Medulla oblongata (tissue), 1 donor: ENCODE measurements around the gene RNF11.

Experiments
- DNase-seq: peaks from one replicate; pipeline ENCODE4 v3.0.0-alpha.2; 2015; ENCODE audit errors: extremely low spot score

Gene RNF11

DNA sequence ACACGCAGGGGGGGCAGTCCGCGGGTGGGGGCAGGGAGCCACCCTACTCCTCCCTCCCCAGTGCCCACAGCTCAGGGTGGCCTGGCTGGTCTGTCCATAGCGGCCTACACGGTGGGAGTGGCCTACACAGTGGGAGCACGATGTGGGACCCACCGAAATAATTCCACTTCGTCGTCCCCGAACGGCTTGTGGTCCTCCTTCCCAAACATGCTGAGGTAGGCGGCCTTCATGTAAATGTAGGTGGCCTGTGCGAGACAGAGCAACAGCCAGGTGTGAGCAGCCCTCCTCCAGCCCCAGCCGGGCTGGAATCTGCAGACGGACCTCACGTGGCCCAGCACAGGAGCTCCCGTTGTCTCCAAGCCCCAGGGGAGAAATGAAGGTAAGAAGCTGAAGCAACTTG, 59.9 kb downstream of the RNF11 start:
- no peak for DNase-seq

DNA sequence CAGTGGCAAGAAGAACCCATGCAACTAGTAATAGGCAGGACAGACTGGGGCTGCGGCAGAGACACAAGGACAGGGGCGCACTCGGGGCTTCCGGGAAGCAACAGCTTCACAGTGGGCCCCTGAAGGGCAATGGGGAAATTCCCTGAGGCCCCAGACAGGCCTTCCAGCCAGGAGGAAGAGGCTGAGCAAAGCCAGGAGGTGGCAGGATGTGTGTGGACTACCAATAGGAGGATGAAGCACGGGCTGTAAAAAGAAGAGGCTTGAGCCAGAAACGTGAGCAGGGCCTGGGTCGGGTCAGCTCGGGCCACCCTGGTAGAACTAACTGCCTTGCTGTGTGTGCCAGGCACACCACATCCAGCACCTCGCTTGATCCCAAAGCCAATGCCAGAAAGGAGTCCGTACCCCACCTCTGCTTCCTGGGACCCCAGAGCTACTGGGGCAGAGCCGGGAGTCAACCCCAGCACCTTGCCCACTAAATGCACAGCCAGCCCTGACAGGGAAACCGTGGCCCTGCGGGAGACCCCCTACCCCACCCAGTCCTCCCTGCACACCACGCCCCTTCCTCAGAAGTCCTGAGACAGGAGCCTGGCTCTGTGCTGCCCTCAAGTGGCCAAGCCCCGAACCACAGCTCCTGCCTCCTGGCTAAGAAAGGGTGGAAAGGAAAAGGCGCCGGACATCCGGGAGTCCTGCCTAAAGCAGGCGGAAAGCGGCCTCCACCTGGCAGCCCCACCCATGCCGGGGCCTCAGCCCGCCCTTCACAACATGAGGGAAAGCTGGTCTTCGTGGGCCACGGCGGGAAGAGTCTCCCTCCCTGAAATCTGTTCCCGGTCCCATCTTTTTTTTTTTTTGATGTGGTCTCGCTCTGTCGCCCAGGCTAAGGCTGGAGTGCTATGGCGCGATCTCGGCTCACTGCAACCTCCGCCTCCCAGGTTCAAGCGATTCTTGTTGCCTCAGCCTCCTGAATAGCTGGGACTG, 60.6 kb downstream of the RNF11 start:
- peak; percentile 87 for DNase-seq

DNA sequence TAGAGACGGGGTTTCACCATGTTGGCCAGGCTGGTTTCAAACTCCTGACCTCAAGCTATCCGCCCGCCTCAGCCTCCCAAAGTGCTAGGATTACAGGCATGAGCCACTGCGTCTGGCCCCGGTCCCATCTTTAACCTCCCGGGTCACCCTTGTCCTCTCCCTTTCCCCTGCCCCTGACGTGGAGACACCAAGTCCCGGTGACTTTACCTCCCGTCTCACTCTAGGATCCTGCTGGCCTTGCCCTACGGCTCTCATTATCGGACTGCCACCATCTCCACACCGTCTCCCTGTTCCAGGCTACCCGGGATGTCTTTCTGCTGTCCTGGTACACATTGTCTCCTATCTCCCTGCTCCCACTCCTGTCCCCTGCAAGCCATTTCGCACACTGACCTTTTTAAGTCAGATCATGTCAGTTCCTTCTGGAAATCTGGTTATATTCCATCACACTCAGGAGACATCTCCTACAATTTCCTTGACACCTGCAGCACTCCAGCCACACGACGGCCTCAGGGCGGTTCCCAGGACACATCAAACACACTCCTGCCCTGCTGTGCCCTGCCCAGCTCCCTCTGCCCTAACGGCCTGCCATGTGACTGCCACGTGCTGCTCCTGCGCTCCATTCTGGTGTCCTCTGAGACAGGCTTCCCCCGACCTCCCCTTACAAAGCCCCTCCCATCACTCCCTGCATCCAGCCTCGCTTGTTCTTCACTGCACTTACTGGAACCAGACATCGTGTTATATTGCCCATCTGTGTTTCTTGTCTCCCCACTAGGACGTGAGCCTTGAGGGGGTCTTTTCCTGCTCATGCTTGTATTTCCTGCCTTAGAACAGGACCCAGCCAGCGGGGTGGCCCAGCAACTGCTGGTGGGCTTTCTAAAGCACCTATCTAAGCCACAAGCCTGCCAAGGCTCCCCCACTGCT, 61.6 kb downstream of the RNF11 start:
- DNase-seq = no peak

DNA sequence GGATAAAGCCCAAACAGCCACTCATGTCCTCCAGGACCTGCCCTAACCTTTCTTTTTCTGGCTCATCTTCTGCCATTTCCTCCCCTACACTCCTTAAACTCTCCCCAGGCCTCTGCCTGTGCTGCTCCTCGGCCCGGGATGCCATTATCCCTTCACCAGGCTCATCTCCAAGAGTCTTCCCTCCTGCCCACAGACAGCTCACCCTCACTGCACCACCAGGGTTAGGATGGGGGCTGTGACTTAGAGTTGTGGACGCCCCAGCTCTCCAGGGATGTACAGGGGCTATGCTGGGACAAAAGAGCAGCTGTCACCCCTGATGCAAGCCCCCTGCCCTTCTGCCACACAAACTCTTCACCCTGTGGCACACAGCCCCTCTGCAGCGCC, 62.2 kb downstream of the RNF11 start:
- DNase-seq = no peak

DNA sequence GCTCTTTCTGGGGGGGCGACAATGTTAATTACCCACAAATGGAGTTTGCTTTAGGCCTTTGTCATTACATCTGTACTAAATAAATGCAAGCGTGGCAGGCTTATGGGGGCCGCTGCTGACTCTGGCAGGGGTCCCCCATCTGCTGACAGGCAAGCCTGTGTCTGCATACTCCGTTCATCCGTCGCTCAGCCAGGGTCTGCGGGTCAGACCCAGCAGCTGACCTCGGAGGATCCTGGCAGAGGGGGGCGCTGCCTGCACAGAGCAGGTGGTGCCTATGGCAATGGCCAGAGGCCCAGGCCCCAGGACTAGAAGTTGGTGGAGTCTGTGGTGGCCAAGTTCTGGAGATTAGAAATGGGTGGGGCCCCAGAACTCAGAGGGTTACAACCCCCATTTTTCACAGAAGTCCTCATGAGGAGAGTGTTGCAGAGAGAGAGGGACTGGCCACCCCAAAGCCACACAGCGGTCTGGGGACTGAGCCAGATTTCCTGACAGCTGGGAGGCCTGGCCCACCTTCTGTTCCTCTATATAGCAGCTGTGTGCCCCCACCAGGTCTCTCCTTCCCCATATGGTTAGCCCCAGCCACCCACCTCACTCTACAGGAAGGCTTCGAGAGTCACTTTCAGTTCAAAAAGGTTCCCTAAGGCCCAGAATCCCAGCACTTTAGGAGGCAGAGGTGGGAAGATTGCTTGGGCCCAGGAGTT, 63.3 kb downstream of the RNF11 start:
- no peak for DNase-seq

DNA sequence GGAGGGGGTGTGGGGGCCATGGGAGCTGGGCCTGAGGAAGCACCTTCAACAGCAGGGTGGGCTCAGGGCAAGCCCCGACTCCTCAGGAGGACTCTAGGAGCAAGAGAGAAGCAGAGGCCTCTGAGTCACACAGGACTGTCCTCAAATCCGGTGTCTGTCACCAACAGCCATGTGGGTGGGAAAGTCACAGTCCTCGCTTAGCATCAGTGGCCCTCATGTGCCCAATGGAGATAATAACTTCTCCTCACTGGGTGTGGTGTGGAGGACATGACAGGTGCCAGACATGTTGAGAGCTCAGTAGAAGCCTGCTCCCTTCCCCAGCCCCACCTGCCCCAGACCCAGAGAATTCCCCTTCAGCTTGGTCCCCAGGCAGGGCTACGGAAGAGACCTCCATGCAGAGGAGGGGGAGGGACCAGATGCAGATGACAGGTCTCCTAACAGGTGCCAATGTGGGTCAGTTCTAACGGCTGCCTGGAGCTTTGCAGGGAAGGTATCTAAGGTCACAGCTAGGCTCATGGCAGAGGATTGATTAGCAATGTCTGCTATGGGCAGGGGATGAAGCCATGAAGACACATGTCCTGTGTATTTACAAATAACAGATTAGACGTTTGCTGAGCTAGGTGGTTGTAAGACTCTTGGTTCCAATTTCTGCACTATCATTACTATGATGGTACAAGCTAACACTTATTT, 64.1 kb downstream of the RNF11 start:
- DNase-seq = no peak

DNA sequence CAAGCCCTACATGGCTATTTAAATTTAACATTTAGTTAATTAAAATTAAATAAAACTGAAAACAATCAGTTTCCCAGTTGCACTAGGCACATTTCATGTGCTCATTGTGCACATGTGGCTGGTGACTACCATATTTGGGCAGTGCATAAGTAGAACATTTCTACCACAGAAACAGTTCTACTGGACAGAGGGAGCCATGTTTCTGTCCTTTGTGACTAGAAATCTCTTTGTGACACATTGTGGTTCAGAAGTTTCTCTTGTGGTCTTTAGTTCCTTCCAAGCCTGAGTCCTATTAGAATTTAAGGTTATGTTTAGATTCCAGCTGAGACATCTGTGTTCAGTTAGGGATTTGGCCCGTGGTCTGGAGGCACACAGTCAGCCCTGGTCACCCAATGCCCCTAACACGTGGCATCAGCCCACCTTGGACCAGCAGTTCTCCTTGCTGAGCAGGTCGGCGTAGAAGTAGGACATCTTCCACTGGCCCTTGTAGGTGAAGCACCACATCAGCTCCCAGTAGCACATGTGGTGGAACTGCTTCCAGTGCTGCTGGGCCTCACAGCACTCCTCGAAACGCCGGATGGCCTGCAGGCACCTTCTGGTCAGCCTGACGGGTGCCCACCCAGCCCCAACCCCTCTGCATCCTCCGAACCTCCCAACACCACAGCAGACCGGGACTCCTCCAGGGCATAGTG, 65.2 kb downstream of the RNF11 start:
- no peak for DNase-seq

DNA sequence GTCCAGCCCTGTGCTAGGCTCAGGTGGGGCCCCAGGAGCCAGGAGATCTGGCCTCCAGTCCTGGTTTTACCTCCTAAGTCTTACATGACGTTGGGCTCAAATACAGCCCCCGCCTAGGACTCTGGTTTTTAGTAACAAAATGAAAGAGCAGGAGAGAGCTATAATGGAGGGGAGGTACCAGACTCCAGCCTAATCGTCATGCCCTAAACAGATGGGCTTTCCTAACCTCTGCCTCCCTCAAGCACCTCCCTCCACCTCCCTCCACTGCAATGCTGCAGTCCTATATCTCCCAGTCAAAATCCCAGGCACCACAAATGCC, 65.7 kb downstream of the RNF11 start:
- DNase-seq = no peak

DNA sequence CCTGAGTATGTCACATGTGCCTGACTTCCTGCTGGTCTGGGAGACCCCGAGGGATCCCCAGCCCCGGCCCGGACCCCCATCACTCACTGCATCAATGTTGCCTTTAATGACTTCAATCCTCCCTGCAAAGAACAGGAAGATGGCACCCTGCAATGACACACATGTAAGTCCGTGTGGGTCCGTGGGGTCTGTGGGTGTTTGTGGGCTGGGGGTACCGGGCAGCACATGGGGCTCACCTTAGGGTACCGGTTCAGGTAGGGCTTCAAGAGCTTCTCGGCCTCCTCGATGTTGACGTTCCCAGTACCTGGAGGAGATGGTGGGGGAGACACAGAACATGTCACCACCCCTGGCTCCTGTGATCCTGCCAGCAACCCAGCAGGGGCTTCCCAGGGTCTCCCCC, 66.2 kb downstream of the RNF11 start:
- no peak for DNase-seq

DNA sequence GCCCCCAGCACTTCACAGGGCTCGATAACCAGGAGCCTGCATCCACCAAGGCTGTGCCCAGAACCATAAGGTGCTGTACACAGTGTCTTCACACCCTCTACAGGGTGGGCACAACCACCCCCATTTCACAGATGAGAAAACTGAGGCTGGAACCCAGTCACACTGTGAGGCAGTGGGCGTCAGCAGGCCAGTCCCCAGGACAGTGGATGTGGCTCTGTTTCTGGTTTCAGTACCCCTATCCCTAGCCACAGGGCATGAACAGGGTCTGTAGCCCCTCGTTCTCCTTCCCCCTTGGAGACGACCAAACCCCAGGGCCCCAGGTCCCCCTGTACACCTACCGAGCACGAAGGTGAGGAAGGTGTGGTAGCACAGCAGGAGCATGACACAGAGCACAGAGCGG, 66.7 kb downstream of the RNF11 start:
- no peak for DNase-seq

DNA sequence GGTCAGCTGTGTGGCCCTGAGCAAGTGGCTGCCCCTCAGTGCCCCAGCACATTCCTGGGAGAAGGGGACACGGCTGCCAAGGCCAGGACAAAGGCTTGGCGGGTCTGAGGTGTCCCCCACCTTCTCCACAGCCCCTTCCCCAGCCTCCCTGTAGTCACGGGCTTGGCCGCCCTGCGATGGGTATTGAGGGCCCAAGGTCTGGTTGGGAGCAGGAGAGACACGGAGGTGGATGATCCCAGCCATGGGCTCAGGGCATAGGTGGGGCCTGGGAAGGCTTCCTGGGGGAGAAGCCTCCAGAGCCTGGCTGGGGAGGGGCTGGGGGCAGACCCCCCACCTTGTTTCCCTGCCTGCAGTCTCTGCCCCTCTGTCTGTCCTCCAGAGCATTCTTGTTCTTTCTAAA, 67.2 kb downstream of the RNF11 start:
- no peak for DNase-seq

DNA sequence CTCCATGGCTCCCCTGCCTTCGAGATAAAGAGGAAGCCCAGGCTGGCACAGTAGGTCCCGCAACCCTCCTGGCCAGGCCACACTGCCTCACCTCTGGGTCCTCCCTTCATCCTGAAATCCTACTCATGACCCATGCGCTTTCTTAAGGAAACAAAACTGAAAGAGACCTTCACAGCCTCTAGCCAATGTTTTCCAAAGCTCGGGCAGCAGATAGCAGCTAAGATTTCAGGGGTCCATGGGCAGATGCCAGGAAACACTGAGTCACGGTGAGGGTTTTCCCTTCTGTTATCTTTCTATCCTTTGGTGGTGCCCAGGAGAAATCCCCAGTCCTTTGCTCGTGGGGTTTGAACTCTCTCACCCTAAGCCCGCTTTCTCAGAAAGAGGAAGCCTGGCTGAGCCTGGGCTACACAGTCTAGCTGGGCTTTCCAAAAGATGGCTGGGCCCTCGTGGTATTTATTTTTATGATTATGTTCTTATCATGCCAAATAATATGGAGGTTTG, 67.7 kb downstream of the RNF11 start:
- DNase-seq = no peak

DNA sequence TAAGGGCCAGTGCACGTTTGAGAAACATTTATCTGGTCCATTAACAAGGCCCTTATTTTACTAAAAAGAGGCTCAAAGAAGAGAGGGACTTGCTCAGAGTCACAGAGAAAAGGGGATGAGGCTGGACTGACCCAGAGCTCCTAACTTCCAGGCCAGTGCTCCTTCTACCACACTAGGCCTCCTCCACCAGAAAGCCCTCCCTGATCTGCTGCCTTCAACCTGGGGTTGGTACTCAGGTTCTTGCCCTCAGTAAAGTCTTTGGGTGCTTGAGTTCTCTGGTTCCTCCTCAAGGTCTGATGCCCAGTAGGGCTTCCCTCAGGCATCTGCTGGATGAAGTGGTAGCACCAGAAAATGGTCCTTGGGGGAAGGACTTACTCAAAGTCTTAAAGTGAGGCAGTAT, 68.3 kb downstream of the RNF11 start:
- DNase-seq = no peak

DNA sequence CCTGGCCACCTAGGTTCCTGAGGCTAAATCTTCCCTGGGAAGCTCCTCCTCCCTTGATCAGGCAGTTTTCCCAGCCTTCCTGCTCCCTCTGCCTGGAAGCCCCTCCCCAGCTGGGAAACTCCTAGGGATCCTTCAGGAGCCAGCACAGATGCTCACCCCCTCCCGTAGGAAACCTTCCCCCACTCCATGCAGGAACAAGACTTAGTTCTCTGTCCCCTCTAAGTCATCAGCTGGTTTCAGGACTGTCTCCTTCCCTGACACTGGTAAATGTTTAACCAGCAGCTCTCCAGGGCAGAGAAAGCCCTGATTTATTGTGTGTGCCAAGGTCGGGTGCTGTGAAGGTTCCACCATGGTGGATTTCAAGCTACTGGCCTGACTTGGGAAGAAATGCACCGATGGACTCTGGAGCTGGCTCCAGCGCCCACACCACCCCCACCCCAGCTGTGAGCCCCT, 69.3 kb downstream of the RNF11 start:
- DNase-seq = no peak

DNA sequence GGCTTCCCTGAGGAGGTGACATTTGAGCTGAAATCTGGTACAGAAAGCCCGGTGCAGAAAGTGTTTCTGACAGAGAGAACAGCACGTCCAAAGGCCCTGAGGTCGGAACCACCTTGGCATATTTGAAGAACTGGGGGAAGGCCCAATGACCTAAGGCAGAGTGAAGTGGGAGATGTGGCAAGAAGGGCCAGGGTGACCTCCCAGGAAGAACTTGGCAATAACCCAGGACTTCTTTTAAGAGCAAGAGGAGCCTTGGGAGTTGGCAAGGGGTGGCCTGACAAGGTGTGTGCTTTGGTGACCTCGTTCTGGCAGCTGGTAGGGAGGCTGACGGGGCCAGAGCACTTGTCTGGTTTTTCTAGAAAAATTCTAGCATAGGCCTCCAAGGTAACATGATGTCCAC, 70.9 kb downstream of the RNF11 start:
- DNase-seq = no peak

DNA sequence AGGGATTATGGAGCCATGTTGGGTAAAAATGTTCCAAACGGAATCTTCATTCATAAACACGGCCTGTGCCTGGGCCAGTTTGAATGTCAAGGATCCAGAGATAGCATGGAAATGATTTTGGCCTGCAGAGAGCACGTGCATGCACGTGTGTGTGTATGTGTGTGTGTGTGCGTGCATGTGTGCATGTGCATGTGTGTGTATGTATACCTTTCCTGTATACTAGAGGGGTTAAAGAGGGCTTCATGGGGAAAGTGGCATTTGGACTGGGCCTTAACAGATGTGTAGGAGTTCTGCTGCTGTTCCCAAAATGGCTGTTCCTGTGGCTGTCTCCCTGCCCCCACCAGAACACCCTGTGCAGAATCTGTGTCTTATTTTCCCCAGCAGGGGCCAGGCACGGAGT, 72.6 kb downstream of the RNF11 start:
- DNase-seq = no peak

DNA sequence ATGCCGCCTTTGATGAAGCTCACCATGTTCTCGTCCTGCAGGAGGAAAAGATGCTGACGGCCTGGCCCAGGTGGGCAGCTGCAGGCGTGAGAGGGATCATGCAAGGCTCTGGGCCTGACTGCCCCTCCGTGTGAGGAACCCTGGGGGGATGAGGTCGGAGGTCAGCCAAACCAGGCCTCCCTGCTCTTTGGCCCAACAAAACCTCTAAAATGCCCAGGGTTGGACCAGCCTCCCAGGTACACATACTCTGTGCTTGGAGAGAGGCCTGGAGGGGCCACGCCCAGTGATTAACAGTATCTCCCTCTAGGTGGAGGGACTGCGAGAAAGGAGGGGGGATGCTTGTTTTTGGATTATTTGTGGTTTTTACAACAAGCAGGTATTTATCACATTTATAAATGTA, 73.2 kb downstream of the RNF11 start:
- no peak for DNase-seq

DNA sequence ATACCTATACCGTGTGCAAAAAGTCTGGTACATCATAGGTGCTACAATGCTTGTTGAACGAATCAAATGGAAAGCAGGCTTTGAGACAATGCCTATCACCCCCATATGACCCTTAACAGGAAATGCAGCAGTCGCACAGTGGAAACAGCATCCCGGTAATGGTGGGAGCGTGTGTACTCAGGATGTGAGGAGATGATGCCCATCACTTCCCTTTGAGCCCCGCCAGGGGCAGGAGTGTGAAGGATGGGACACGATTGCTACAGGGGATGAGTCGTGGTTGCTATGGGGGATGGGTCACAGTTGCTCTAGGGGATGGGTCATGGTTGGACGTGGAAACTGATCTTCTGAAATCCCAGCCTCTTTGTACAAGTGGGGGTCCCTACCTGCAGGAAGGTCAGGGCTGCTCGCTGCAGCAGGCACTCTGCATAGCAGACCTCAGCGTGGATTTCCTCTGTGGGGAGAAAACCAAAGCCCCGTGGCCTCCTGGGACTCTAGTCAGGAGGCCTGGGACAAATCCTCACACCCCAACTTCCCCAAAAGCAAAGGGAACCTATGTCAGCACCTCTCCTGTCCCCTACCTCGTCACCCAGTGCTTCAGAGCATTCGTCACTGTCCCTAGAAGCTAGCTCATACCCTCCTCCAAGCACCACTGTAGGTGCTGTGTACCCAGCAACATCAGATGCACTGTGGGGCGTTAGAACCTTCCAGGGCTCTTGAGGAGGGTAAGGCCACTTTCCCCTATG, 75.0 kb downstream of the RNF11 start:
- DNase-seq = no peak

DNA sequence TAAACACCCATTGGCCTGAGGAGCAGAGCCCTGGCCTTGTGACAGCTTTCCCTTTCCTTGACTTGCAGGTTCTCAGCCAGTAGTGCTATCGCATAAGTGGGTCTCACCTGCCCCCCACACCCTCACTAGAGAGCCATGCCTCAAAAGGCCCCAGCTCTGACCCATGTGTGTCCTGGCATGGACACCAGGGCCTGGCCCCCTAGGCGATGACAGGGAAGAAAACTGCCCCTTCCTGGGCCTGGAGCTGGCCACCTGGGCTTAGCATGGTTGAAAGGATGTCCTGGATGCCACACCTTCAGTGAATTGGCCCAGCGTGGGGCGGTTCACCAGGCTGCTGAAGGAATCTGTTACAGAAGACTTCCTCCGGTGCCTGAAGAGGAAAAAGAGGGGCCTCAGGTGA, 75.8 kb downstream of the RNF11 start:
- no peak for DNase-seq

DNA sequence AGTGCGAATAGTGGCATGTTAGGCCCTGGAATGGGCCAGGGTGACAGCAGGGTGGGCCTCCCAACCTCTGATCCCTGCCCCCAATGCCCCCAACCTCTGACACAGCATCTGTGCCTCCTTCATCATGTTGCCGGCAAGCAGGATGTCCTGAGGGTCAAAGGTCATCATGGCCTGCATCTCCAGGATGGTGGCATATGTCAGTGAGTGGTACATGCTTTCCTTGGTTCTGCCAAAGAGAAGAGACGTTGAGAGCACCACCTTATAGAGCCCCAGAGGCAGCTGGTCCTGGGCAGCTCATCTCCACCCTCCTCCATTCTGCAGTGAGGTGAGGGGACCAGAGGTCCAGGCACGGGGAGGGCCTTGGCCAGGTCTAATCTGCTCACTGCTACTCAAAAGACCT, 76.6 kb downstream of the RNF11 start:
- DNase-seq = no peak
